Progenitor cell of endocrine pancreas (in vitro differentiated cells): ENCODE data around the gene SMAD6. TPM values are rescaled to one million over a fixed set of nuclear protein-coding genes. Genes with fewer than 3 reads are reported as not detected.
A peak's percentile ranks its signal among the peaks of the same experiment; 100 is the strongest.

Experiments
- DNase-seq: peaks from one replicate; pipeline ENCODE4 v3.0.0; 2021; ENCODE audit warnings: low spot score; ENCODE audit not compliant: unreplicated experiment
- H3K27ac Mint-ChIP-seq: 2 replicates; pipeline ENCODE4 v1.8.0; 2021; ENCODE audit warnings: mild to moderate bottlenecking, moderate library complexity, mixed read lengths
- H3K27me3 Mint-ChIP-seq: 2 replicates; pipeline ENCODE4 v1.8.0; 2021; ENCODE audit warnings: mixed read lengths
- H3K36me3 Mint-ChIP-seq: 2 replicates; pipeline ENCODE4 v1.8.0; 2022; ENCODE audit warnings: mixed read lengths; ENCODE audit not compliant: insufficient read depth
- H3K4me1 Mint-ChIP-seq: 2 replicates; pipeline ENCODE4 v1.8.0; 2021; ENCODE audit warnings: low read depth, mixed read lengths
- H3K4me3 Mint-ChIP-seq: 2 replicates; pipeline ENCODE4 v1.8.0; 2021; ENCODE audit warnings: low read depth, mild to moderate bottlenecking, moderate library complexity, mixed read lengths
- H3K9me3 Mint-ChIP-seq: 2 replicates; pipeline ENCODE4 v1.8.0; 2021; ENCODE audit warnings: low read depth, mixed read lengths
- total RNA-seq: library from RNA; stranded (reverse); gene quantifications from 2 replicates; pipeline ENCODE4 v1.2.1, GENCODE V29; 2021
- TF ChIP-seq, protein P1 (sequence below): fragments of 200-600 bp; sonication (generic); IDR thresholded peaks from one replicate; pipeline ENCODE4 v1.5.0; 2021; ENCODE audit warnings: antibody characterized with exemption, mild to moderate bottlenecking; ENCODE audit not compliant: unreplicated experiment

SMAD6 gene
- total RNA-seq, 1 donor from 2014 or later, result 38.9 TPM

DNA sequence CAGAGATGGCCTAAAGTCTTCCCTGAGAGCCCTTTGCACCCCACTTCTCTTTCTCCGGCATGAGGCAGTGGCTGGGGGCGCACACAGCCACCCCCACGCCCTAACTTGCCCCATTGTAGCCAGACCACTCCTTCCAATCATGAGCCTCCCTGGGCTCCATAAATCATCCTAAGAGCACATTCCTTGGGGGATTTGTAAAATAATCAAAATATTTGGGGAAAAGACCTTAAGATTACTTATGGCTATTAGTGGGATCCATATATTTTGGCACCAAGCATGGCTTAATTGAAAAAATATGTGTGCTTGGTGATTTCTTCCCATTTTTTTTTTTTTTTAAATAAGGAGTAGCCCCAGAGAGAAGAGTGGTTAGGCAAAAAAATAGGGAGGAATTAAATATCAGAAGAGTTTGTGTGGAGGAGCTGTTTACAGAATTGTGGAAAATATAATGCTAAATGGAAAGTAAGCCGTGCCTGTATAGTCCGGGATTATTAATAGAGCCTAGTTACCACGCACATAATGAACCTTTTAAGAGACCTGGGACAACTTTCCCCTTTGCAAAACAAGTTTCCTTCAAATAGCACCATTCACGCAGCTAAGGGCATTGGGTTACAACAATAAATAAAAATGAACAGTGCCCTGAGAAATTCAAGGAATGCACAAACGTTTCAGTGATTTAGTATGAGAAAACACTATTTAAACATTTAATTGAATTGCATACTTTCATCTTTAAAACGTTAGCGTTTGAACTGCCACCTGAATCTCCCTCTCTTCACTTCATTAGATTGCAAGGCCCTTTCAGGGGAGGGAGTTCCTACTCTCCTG lies 46.1 kb downstream of the SMAD6 start:
- Mint-ChIP-seq H3K27ac (peak overlapping the region; percentile 80), H3K4me1 (peaks cover 27% of the 10 kb centered on the region), H3K9me3 (no peaks in the 10 kb centered on the region), H3K36me3 (peaks cover 7% of the 10 kb centered on the region), H3K4me3 (no peak overlapping the region), H3K27me3 (no peaks in the 10 kb centered on the region)
- DNase-seq, result no peak
- TF ChIP-seq, protein P1, sequence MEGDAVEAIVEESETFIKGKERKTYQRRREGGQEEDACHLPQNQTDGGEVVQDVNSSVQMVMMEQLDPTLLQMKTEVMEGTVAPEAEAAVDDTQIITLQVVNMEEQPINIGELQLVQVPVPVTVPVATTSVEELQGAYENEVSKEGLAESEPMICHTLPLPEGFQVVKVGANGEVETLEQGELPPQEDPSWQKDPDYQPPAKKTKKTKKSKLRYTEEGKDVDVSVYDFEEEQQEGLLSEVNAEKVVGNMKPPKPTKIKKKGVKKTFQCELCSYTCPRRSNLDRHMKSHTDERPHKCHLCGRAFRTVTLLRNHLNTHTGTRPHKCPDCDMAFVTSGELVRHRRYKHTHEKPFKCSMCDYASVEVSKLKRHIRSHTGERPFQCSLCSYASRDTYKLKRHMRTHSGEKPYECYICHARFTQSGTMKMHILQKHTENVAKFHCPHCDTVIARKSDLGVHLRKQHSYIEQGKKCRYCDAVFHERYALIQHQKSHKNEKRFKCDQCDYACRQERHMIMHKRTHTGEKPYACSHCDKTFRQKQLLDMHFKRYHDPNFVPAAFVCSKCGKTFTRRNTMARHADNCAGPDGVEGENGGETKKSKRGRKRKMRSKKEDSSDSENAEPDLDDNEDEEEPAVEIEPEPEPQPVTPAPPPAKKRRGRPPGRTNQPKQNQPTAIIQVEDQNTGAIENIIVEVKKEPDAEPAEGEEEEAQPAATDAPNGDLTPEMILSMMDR, result no peak

GRCh38 chr15:66748708-66749035 lies 46.6 kb downstream of the SMAD6 start:
- TF ChIP-seq, protein P1, result no peak
- DNase-seq, result no peak

GRCh38 chr15:66749841-66750575 lies 48.0 kb downstream of the SMAD6 start:
- H3K27ac Mint-ChIP-seq, result peak overlapping the region; percentile 30
- peaks cover 1% of the 10 kb centered on the region for H3K9me3 Mint-ChIP-seq
- TF ChIP-seq, protein P1, result no peak
- no peak for DNase-seq
- H3K27me3 Mint-ChIP-seq, result no peaks in the 10 kb centered on the region
- H3K36me3 Mint-ChIP-seq, result peaks cover 15% of the 10 kb centered on the region
- H3K4me1 Mint-ChIP-seq, result peaks cover 27% of the 10 kb centered on the region
- H3K4me3 Mint-ChIP-seq, result no peak overlapping the region

More at GRCh38 chr15:66748708-66749035, 46.6 kb downstream of the SMAD6 start:
- Mint-ChIP-seq H3K9me3 (no peaks in the 10 kb centered on the region), H3K36me3 (peaks cover 8% of the 10 kb centered on the region), H3K4me1 (peaks cover 27% of the 10 kb centered on the region), H3K4me3 (no peak overlapping the region), H3K27ac (peak overlapping the region; percentile 80), H3K27me3 (no peaks in the 10 kb centered on the region)

DNA sequence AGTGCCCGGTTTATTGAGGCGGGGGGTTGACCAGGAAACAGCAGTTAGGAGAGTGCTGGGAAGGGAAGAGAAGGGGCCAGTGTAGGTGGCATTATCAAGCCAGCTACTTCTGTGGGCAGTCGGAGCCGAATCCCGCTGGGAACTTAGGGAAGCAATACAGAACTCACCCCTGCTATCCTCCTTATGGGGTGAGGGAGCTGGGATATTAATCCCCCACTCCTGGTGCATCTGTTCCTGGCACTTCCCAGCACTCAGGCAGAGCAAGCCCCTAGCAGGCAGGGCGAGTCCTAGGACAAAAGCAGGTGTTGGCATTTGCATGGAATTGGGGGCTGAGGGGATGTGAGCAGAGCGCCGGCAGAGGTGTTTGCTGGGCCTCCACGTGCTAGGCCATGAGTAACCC lies 48.6 kb downstream of the SMAD6 start:
- H3K27me3 Mint-ChIP-seq, result no peaks in the 10 kb centered on the region
- no peak for DNase-seq
- H3K4me3 Mint-ChIP-seq, result no peak overlapping the region
- peaks cover 5% of the 10 kb centered on the region for H3K9me3 Mint-ChIP-seq
- H3K27ac Mint-ChIP-seq, result peak overlapping the region; percentile 30
- H3K4me1 Mint-ChIP-seq, result peaks cover 27% of the 10 kb centered on the region
- peaks cover 17% of the 10 kb centered on the region for H3K36me3 Mint-ChIP-seq
- TF ChIP-seq, protein P1, result no peak

DNA sequence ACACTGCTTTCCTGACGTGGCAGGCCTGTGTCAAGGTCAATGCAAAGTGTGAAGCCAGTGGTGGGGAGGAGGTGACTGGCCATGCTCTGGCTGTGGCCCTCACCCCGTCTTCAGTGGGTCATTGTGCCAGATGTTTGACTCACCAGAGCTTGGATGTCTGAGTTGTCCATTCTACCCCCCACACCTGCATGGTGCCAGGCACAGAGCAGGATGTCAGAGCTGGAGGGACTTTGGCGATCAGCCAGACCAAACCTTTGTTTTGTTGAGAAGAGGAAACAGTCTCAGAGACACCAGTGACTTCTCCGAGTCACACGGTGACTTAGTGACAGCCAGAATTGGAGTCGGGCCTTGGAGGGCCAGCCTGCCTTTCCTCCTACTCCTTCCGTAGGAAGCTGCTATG lies 49.5 kb downstream of the SMAD6 start:
- H3K9me3 Mint-ChIP-seq, result peaks cover 5% of the 10 kb centered on the region
- H3K27ac Mint-ChIP-seq, result no peak overlapping the region
- H3K4me3 Mint-ChIP-seq, result no peak overlapping the region
- peaks cover 17% of the 10 kb centered on the region for H3K36me3 Mint-ChIP-seq
- H3K4me1 Mint-ChIP-seq, result peaks cover 20% of the 10 kb centered on the region
- DNase-seq, result no peak
- no peaks in the 10 kb centered on the region for H3K27me3 Mint-ChIP-seq
- TF ChIP-seq, protein P1, result no peak
